GM23338 (cell line): ENCODE results near the gene XPC. TPM values are rescaled to one million over a fixed set of nuclear protein-coding genes. Genes with fewer than 3 reads are reported as not detected.

ENCODE experiments used
- ATAC-seq: fragments of 200-7000 bp; cut with Tn5 transposase; 3 replicates; pipeline ENCODE4 v1.9.1; 2020
- DNase-seq: peaks from one replicate; pipeline ENCODE4 v3.0.0-alpha.2; 2015; ENCODE audit warnings: low spot score
- H2AFZ ChIP-seq: fragments of 200-600 bp; sonication (generic); 2 replicates; pipeline ENCODE4 v1.8.0; 2016; ENCODE audit warnings: antibody characterized with exemption, mild to moderate bottlenecking, moderate library complexity
- H3F3A ChIP-seq: fragments of 200-600 bp; sonication (generic); replicated peaks from 2 replicates; pipeline ENCODE4 v1.8.0; 2017; ENCODE audit warnings: antibody characterized with exemption, mixed run types, low read depth
- H3K27ac ChIP-seq: fragments of 200-600 bp; sonication (generic); 2 replicates; pipeline ENCODE4 v1.6.1; 2016; ENCODE audit warnings: low read depth
- H3K27me3 ChIP-seq: fragments of 200-600 bp; sonication (generic); 2 replicates; pipeline ENCODE4 v1.8.0; 2016; ENCODE audit warnings: mild to moderate bottlenecking, mixed run types, moderate library complexity; ENCODE audit not compliant: insufficient read depth
- H3K36me3 ChIP-seq: fragments of 200-600 bp; sonication (generic); 2 replicates; pipeline ENCODE4 v1.8.0; 2016; ENCODE audit warnings: mild to moderate bottlenecking; ENCODE audit not compliant: insufficient read depth
- H3K4me1 ChIP-seq: fragments of 200-600 bp; sonication (generic); 2 replicates; pipeline ENCODE4 v1.8.0; 2016; ENCODE audit warnings: mild to moderate bottlenecking, moderate library complexity; ENCODE audit not compliant: insufficient read depth
- H3K4me2 ChIP-seq: fragments of 200-600 bp; sonication (generic); 2 replicates; pipeline ENCODE4 v1.7.1; 2017; ENCODE audit warnings: mixed run types
- H3K4me3 ChIP-seq: fragments of 200-600 bp; sonication (generic); 2 replicates; pipeline ENCODE4 v1.6.1; 2016; ENCODE audit warnings: mixed run types
- H3K79me2 ChIP-seq: fragments of 200-600 bp; sonication (generic); replicated peaks from 2 replicates; pipeline ENCODE4 v1.8.0; 2017; ENCODE audit warnings: mild to moderate bottlenecking; ENCODE audit not compliant: insufficient read depth
- H3K9me2 ChIP-seq: fragments of 200-600 bp; sonication (generic); 2 replicates; pipeline ENCODE4 v1.8.0; 2017; ENCODE audit not compliant: insufficient read depth
- H4K20me1 ChIP-seq: fragments of 200-600 bp; sonication (generic); replicated peaks from 2 replicates; pipeline ENCODE4 v1.8.0; 2017; ENCODE audit warnings: mild to moderate bottlenecking; ENCODE audit not compliant: insufficient read depth
- H3K27ac Mint-ChIP-seq: 2 replicates; pipeline ENCODE4 v1.8.0; 2020; ENCODE audit warnings: inconsistent platforms, mild to moderate bottlenecking, moderate library complexity, mixed read lengths
- H3K27me3 Mint-ChIP-seq: 3 replicates; pipeline ENCODE4 v1.8.0; 2022; ENCODE audit warnings: low read depth, mild to moderate bottlenecking, moderate library complexity, mixed read lengths, inconsistent platforms; ENCODE audit not compliant: insufficient read depth, poor library complexity
- H3K36me3 Mint-ChIP-seq: 3 replicates; pipeline ENCODE4 v1.8.0; 2021; ENCODE audit warnings: low read depth, mild to moderate bottlenecking, inconsistent platforms, moderate library complexity, mixed read lengths
- H3K4me1 Mint-ChIP-seq: 3 replicates; pipeline ENCODE4 v1.8.0; 2020; ENCODE audit warnings: mild to moderate bottlenecking, inconsistent platforms, mixed read lengths
- H3K4me3 Mint-ChIP-seq: 3 replicates; pipeline ENCODE4 v1.8.0; 2021; ENCODE audit warnings: moderate library complexity, mild to moderate bottlenecking, inconsistent platforms, mixed read lengths
- H3K9me3 Mint-ChIP-seq: 3 replicates; pipeline ENCODE4 v1.8.0; 2020; ENCODE audit warnings: moderate library complexity, mild to moderate bottlenecking, inconsistent platforms, mixed read lengths
- CREB1 ChIP-seq: fragments of 250-450 bp; sonication (Bioruptor Pico); IDR thresholded peaks from 2 replicates; pipeline ENCODE4 v1.5.0; 2020; ENCODE audit warnings: low read depth, mild to moderate bottlenecking, moderate library complexity
- CTCF ChIP-seq, 2 experiments: fragments of 200-600 bp in 1 of 2; sonication (generic) in 1 of 2; conservative IDR thresholded peaks; 2 replicates each; pipeline versions ENCODE4 v1.5.1 to v1.6.1; 2016 to 2017; ENCODE audit warnings: antibody characterized with exemption in 2 of 2, low read depth in 2 of 2, mild to moderate bottlenecking in 2 of 2, moderate library complexity in 1 of 2
- ETS1 ChIP-seq: IDR thresholded peaks from 2 replicates; pipeline ENCODE4 v1.6.1; 2016; ENCODE audit warnings: antibody characterized with exemption
- EZH2 ChIP-seq: fragments of 200-600 bp; sonication (generic); IDR thresholded peaks from one replicate; pipeline ENCODE4 v1.8.0; 2017; ENCODE audit warnings: antibody characterized with exemption, mild to moderate bottlenecking, low read depth; ENCODE audit not compliant: unreplicated experiment
- EZH2phosphoT487 ChIP-seq: fragments of 200-600 bp; sonication (generic); IDR thresholded peaks from one replicate; pipeline ENCODE4 v1.8.1; 2018; ENCODE audit warnings: antibody characterized with exemption; ENCODE audit not compliant: unreplicated experiment
- JUNB ChIP-seq: IDR thresholded peaks from one replicate; pipeline ENCODE4 v1.6.1; 2016; ENCODE audit warnings: antibody characterized with exemption; ENCODE audit not compliant: unreplicated experiment
- NANOG ChIP-seq: IDR thresholded peaks from 2 replicates; pipeline ENCODE4 v1.6.1; 2016; ENCODE audit warnings: antibody characterized with exemption, borderline replicate concordance
- POLR2AphosphoS5 ChIP-seq: IDR thresholded peaks from 2 replicates; pipeline ENCODE4 v1.6.1; 2016; ENCODE audit warnings: antibody characterized with exemption, low read depth
- REST ChIP-seq: IDR thresholded peaks from one replicate; pipeline ENCODE4 v1.6.1; 2018; ENCODE audit warnings: antibody characterized with exemption; ENCODE audit not compliant: unreplicated experiment
- STAT1 ChIP-seq: IDR thresholded peaks from one replicate; pipeline ENCODE4 v1.6.1; 2016; ENCODE audit warnings: antibody characterized with exemption; ENCODE audit not compliant: unreplicated experiment
- ZNF114 ChIP-seq: fragments of 250-450 bp; sonication (Bioruptor Pico); IDR thresholded peaks from 2 replicates; pipeline ENCODE4 v1.5.0; 2020; ENCODE audit warnings: mild to moderate bottlenecking, moderate library complexity
- ZNF331 ChIP-seq: fragments of 250-450 bp; sonication (Bioruptor Pico); IDR thresholded peaks from 2 replicates; pipeline ENCODE4 v1.5.0; 2020; ENCODE audit warnings: low read depth, mild to moderate bottlenecking, moderate library complexity
- polyA plus RNA-seq: library from polyadenylated mRNA; unstranded; fragments of >200 nt; fragmentation: Nextera tagmentation; extraction: Ambion mirVana; gene quantifications from 2 replicates; pipeline ENCODE4 v1.2.1, GENCODE V29; 2016
- total RNA-seq: library from RNA; depleted of rRNA; stranded (reverse); fragments of >200 nt; shearing (Covaris generic); gene quantifications from 2 replicates; pipeline ENCODE4 v1.2.3, GENCODE V29; 2014
- TF ChIP-seq, protein P1 (sequence below): fragments of 250-450 bp; sonication (Bioruptor Pico); IDR thresholded peaks from 2 replicates; pipeline ENCODE4 v1.5.0; 2020; ENCODE audit warnings: mild to moderate bottlenecking, moderate library complexity

XPC gene
- total and polyA plus RNA-seq, 2 experiments from 2014 or later = 34.9 to 41.5 TPM

GRCh38 chr3:14224895-14225294 lies 46.5 kb upstream of the XPC start:
- no peak for ATAC-seq
- Histone ChIP-seq H4K20me1 (no peaks in the 10 kb centered on the region), H3F3A (no peaks in the 10 kb centered on the region), H3K4me1 (peaks cover 5% of the 10 kb centered on the region), H3K27ac (no peak overlapping the region), H3K79me2 (no peaks in the 10 kb centered on the region), H3K4me2 (no peak overlapping the region), H3K9me2 (0 out of 2 replicates have a peak, but pooled peaks cover 7% of the 10 kb centered on the region), H3K27me3 (no peaks in the 10 kb centered on the region), H2AFZ (no peak overlapping the region), H3K36me3 (no peaks in the 10 kb centered on the region; the same call in 1 of the 2 replicates), H3K4me3 (no peak overlapping the region)
- Mint-ChIP-seq H3K36me3 (0 out of 3 replicates have a peak, but pooled peaks cover 3% of the 10 kb centered on the region), H3K27ac (no peak overlapping the region), H3K4me3 (no peak overlapping the region), H3K9me3 (peaks cover 22% of the 10 kb centered on the region), H3K4me1 (peaks cover 30% of the 10 kb centered on the region), H3K27me3 (peaks cover under 1% of the 10 kb centered on the region)
- no peak for DNase-seq
- TF ChIP-seq ETS1 = no peak
- no peak for TF ChIP-seq REST
- no peak for TF ChIP-seq NANOG
- no peak for TF ChIP-seq CREB1 (CRISPR knock-in tag)
- TF ChIP-seq, protein P1, sequence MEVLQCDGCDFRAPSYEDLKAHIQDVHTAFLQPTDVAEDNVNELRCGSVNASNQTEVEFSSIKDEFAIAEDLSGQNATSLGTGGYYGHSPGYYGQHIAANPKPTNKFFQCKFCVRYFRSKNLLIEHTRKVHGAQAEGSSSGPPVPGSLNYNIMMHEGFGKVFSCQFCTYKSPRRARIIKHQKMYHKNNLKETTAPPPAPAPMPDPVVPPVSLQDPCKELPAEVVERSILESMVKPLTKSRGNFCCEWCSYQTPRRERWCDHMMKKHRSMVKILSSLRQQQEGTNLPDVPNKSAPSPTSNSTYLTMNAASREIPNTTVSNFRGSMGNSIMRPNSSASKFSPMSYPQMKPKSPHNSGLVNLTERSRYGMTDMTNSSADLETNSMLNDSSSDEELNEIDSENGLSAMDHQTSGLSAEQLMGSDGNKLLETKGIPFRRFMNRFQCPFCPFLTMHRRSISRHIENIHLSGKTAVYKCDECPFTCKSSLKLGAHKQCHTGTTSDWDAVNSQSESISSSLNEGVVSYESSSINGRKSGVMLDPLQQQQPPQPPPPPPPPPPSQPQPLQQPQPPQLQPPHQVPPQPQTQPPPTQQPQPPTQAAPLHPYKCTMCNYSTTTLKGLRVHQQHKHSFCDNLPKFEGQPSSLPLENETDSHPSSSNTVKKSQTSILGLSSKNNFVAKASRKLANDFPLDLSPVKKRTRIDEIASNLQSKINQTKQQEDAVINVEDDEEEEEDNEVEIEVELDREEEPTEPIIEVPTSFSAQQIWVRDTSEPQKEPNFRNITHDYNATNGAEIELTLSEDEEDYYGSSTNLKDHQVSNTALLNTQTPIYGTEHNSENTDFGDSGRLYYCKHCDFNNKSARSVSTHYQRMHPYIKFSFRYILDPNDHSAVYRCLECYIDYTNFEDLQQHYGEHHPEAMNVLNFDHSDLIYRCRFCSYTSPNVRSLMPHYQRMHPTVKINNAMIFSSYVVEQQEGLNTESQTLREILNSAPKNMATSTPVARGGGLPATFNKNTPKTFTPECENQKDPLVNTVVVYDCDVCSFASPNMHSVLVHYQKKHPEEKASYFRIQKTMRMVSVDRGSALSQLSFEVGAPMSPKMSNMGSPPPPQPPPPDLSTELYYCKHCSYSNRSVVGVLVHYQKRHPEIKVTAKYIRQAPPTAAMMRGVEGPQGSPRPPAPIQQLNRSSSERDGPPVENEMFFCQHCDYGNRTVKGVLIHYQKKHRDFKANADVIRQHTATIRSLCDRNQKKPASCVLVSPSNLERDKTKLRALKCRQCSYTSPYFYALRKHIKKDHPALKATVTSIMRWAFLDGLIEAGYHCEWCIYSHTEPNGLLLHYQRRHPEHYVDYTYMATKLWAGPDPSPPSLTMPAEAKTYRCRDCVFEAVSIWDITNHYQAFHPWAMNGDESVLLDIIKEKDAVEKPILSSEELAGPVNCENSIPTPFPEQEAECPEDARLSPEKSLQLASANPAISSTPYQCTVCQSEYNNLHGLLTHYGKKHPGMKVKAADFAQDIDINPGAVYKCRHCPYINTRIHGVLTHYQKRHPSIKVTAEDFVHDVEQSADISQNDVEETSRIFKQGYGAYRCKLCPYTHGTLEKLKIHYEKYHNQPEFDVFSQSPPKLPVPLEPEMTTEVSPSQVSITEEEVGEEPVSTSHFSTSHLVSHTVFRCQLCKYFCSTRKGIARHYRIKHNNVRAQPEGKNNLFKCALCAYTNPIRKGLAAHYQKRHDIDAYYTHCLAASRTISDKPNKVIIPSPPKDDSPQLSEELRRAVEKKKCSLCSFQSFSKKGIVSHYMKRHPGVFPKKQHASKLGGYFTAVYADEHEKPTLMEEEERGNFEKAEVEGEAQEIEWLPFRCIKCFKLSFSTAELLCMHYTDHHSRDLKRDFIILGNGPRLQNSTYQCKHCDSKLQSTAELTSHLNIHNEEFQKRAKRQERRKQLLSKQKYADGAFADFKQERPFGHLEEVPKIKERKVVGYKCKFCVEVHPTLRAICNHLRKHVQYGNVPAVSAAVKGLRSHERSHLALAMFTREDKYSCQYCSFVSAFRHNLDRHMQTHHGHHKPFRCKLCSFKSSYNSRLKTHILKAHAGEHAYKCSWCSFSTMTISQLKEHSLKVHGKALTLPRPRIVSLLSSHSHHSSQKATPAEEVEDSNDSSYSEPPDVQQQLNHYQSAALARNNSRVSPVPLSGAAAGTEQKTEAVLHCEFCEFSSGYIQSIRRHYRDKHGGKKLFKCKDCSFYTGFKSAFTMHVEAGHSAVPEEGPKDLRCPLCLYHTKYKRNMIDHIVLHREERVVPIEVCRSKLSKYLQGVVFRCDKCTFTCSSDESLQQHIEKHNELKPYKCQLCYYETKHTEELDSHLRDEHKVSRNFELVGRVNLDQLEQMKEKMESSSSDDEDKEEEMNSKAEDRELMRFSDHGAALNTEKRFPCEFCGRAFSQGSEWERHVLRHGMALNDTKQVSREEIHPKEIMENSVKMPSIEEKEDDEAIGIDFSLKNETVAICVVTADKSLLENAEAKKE (CRISPR knock-in tag) = no peak
- TF ChIP-seq POLR2AphosphoS5 = no peak
- TF ChIP-seq ZNF331 (CRISPR knock-in tag) = no peak
- no peak for TF ChIP-seq ZNF114 (CRISPR knock-in tag)
- TF ChIP-seq JUNB = no peak
- TF ChIP-seq EZH2 = no peak
- TF ChIP-seq STAT1 = no peak
- no peak for TF ChIP-seq EZH2phosphoT487
- TF ChIP-seq CTCF (conservative IDR thresholded peaks at IDR 0.05; ENCODE audit: low read depth in 2 of 2) = no peak
